ENCODE data around the gene NUP210.

The NUP210 gene

DNA sequence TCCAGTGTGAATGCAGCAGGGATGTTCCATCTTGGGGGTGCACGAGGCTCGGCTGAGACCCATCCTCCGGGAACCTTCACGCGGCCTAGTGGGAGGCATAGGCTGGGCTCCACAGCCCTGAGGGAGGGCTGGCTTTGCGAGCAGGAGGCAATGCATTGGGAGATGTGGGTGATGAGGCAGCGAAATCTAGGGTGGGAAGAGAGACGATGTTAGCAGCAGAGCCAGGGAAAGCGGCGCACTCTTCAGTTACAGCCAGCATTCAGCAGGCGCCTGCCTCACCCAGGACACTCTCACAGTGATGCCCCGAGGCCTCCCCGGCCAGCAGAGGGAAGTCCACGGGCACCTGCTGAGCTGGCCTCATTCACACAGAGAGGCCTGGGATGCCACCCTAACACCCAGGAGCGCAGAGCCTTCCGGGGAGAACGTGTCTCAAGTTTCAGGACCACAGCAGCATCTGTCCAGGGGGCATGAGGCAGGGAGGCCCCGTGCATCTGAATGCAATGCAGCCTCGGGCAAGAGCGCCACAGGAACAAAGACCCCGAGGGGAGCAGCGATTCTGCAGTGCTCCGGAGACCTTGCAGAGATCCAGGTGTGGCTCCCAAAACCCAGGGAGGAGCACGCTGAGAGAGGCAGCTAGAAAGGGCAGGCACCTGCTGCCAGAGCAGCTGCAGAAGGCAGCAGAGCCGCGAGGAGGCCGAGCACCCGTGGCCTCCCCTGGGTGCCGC is 102.4 kb downstream of the NUP210 start:
- WGBS, result 93% methylated on average over 29 of the region's 29 CpGs
- H3K9me3 ChIP-seq (ENCODE audit: insufficient read depth, low read depth, low read length), result no peaks in the 10 kb centered on the region
- H3K4me3 ChIP-seq (ENCODE audit: low read length), result no peak overlapping the region
- no peak overlapping the region for H3K9ac ChIP-seq (ENCODE audit: low read depth, low read length)
- no peak overlapping the region for H3K27ac ChIP-seq (ENCODE audit: low read depth, low read length)
- no peaks in the 10 kb centered on the region for H3K27me3 ChIP-seq (ENCODE audit: insufficient read depth, low read length)
- no peaks in the 10 kb centered on the region for H3K4me1 ChIP-seq (ENCODE audit: insufficient read depth, low read length)
- peaks cover 76% of the 10 kb centered on the region for H3K36me3 ChIP-seq (ENCODE audit: insufficient read depth, low read length)

DNA sequence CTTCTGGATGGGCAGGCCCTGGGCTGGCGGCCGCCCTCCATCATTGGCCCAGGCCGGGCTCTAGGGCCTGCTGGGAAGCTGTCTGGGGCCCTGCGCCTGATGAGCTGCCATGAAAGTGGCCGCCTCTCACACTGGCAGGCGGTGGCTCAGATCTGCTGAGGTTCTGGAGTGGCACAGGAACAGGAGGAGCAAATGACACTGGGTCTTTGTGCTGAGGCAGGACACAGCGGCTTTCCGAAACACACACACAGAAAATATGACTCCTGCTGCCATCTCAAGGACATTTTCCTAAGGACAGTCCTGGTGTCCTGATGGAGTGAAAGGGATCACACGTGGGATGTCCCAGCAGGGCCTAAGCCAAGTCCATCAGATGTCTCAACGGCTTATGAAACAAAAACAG is 103.5 kb downstream of the NUP210 start:
- H3K4me3 ChIP-seq (ENCODE audit: low read length), result no peak overlapping the region
- H3K9ac ChIP-seq (ENCODE audit: low read depth, low read length), result no peak overlapping the region
- H3K36me3 ChIP-seq (ENCODE audit: insufficient read depth, low read length), result peaks cover 64% of the 10 kb centered on the region
- 87% methylated on average over 10 of the region's 10 CpGs for WGBS
- H3K27me3 ChIP-seq (ENCODE audit: insufficient read depth, low read length), result no peaks in the 10 kb centered on the region
- H3K27ac ChIP-seq (ENCODE audit: low read depth, low read length), result no peak overlapping the region
- H3K4me1 ChIP-seq (ENCODE audit: insufficient read depth, low read length), result no peaks in the 10 kb centered on the region
- H3K9me3 ChIP-seq (ENCODE audit: insufficient read depth, low read depth, low read length), result no peaks in the 10 kb centered on the region

DNA sequence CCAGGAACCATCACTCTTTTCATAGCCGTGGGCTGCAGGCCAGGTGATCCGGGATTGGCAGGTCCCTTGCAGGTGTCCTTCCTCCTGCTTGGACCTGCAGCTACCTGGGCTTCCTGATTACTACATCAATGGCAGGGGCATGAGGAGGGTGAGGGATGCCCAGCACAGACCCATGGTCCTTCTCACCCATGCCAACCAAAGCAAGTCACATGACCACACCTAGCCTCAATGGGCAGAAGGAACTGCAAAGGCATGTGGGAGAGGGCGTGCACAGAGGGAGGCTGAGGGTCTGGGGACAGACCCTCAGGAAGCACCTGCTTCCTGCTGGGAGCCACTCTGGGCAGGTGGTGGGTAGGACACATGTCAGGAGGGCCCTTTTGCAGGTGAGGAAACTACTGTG is 105.2 kb downstream of the NUP210 start:
- no peaks in the 10 kb centered on the region for H3K9me3 ChIP-seq (ENCODE audit: insufficient read depth, low read depth, low read length)
- no peak overlapping the region for H3K27ac ChIP-seq (ENCODE audit: low read depth, low read length)
- H3K4me1 ChIP-seq (ENCODE audit: insufficient read depth, low read length), result no peaks in the 10 kb centered on the region
- no peaks in the 10 kb centered on the region for H3K27me3 ChIP-seq (ENCODE audit: insufficient read depth, low read length)
- no peak overlapping the region for H3K9ac ChIP-seq (ENCODE audit: low read depth, low read length)
- WGBS, result 94% methylated on average over 3 of the region's 3 CpGs
- H3K4me3 ChIP-seq (ENCODE audit: low read length), result no peak overlapping the region
- H3K36me3 ChIP-seq (ENCODE audit: insufficient read depth, low read length), result peaks cover 51% of the 10 kb centered on the region

DNA sequence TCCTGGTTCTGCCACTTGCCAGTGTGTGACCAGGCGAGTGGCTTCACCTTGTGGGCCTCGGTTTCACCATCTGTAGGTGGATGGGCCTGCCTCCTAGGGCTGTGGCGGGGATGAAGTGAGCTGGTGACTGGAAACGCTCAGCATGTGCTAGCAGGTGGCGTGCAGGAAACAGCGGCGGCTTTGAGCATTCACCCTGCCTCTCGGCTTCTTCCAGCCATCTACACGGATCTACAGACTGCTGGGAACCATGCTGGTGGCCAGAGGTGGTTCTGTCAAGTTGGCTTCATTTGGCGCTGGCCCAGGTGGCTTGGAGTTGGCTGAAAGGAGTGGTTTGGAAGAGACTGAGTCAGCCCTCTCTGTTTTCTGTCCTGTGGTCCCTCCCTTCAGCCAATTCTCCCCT is 106.3 kb downstream of the NUP210 start:
- Histone ChIP-seq H3K27ac (ENCODE audit: low read depth, low read length) (no peak overlapping the region), H3K9ac (ENCODE audit: low read depth, low read length) (no peak overlapping the region), H3K4me3 (ENCODE audit: low read length) (no peak overlapping the region), H3K4me1 (ENCODE audit: insufficient read depth, low read length) (no peaks in the 10 kb centered on the region), H3K9me3 (ENCODE audit: insufficient read depth, low read depth, low read length) (no peaks in the 10 kb centered on the region), H3K36me3 (ENCODE audit: insufficient read depth, low read length) (peaks cover 40% of the 10 kb centered on the region), H3K27me3 (ENCODE audit: insufficient read depth, low read length) (no peaks in the 10 kb centered on the region)
- WGBS, result 92% methylated on average over 10 of the region's 10 CpGs

DNA sequence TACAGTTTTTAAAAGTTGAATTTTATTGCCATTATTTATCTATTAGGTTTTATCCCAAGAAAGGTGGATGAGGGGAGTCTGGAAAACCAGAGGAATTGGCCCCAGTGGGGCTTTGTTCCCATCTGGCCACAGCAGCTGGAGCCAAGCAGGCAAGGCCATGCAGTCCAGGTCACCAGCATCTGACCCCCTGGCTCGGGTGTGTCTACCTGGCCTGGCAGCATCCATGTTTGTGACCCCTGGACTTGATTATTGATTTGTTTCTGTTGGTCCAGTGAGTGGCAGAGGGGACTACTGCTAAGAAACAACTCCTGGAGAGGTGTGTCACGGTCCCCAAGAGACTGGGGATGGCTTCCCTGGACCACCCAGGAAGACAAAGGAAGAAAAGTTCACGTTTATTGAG is 111.1 kb downstream of the NUP210 start:
- H3K9me3 ChIP-seq (ENCODE audit: insufficient read depth, low read depth, low read length), result no peaks in the 10 kb centered on the region
- H3K36me3 ChIP-seq (ENCODE audit: insufficient read depth, low read length), result no peaks in the 10 kb centered on the region
- H3K9ac ChIP-seq (ENCODE audit: low read depth, low read length), result no peak overlapping the region
- no peaks in the 10 kb centered on the region for H3K27me3 ChIP-seq (ENCODE audit: insufficient read depth, low read length)
- H3K4me1 ChIP-seq (ENCODE audit: insufficient read depth, low read length), result no peaks in the 10 kb centered on the region
- no peak overlapping the region for H3K4me3 ChIP-seq (ENCODE audit: low read length)
- no peak overlapping the region for H3K27ac ChIP-seq (ENCODE audit: low read depth, low read length)
- 94% methylated on average over 3 of the region's 3 CpGs for WGBS

DNA sequence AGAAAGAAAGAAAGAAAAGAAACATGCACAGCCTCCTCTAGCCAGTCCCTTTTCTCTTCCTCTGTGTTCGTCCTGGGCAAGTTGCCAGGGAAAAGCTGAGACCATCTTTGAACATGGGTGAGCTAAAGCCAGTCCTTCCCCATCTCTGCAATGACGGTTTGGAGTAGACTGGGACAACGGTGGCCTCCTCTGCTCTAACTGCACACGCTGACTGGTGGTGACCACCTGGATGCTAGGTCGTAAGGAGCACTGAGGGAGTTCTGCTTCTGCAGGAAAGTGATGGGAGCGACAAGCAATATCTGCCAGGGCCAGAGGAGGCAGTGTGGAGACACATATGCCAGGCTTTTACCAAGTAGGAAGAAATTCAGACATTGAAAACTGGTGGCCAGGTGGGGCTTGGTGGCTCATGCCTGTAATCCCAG is 111.7 kb downstream of the NUP210 start:
- no peaks in the 10 kb centered on the region for H3K36me3 ChIP-seq (ENCODE audit: insufficient read depth, low read length)
- H3K4me1 ChIP-seq (ENCODE audit: insufficient read depth, low read length), result no peaks in the 10 kb centered on the region
- H3K9me3 ChIP-seq (ENCODE audit: insufficient read depth, low read depth, low read length), result no peaks in the 10 kb centered on the region
- H3K4me3 ChIP-seq (ENCODE audit: low read length), result no peak overlapping the region
- 56% methylated on average over 6 of the region's 6 CpGs for WGBS
- H3K27me3 ChIP-seq (ENCODE audit: insufficient read depth, low read length), result no peaks in the 10 kb centered on the region
- H3K27ac ChIP-seq (ENCODE audit: low read depth, low read length), result no peak overlapping the region
- no peak overlapping the region for H3K9ac ChIP-seq (ENCODE audit: low read depth, low read length)

DNA sequence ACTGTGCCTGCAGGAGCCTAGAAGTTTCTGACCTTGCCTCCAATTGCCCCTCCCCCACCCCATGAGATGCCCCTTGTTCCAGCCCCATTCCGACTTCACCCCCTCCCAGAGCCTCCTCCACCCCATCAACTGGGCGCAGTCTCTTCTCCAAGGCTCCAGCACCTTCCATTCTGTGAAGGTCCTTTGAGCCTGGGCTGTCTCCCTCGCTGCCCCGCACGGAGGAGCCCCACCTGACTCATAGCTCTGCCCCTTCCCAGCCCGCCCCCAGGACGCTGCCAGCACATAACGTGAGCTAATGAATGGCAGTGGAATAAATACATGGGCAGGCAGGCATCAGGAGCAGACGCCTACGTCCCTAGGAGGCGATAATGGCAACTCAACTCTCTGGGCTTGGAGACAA is 113.1 kb downstream of the NUP210 start:
- Histone ChIP-seq H3K27ac (ENCODE audit: low read depth, low read length) (no peak overlapping the region), H3K4me3 (ENCODE audit: low read length) (no peak overlapping the region), H3K9ac (ENCODE audit: low read depth, low read length) (no peak overlapping the region), H3K27me3 (ENCODE audit: insufficient read depth, low read length) (no peaks in the 10 kb centered on the region), H3K36me3 (ENCODE audit: insufficient read depth, low read length) (no peaks in the 10 kb centered on the region), H3K9me3 (ENCODE audit: insufficient read depth, low read depth, low read length) (no peaks in the 10 kb centered on the region), H3K4me1 (ENCODE audit: insufficient read depth, low read length) (no peaks in the 10 kb centered on the region)
- 80% methylated on average over 11 of the region's 11 CpGs for WGBS

DNA sequence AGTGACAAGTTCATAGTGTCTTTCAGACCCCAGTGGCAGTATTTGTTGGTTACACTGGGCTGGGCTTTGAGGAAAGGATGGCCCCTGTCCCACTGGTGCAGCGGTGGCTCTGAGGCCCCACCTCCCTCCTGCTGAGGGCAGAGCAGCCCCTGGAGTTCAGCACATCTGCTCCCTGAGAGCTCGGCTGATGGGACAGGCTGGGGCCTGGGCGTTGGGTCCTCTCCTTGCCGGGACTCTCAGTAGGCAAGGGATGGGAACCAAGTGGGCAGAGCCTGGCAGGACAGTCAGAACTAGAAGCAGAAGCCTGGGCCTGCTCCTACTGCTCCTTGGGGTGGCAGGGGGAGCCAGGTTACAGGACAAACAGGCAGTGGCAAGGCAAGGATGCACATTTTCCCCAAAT is 114.5 kb downstream of the NUP210 start:
- H3K36me3 ChIP-seq (ENCODE audit: insufficient read depth, low read length), result no peaks in the 10 kb centered on the region
- H3K4me1 ChIP-seq (ENCODE audit: insufficient read depth, low read length), result no peaks in the 10 kb centered on the region; the same call in none of the 2 replicates
- no peak overlapping the region for H3K27ac ChIP-seq (ENCODE audit: low read depth, low read length)
- no peaks in the 10 kb centered on the region for H3K9me3 ChIP-seq (ENCODE audit: insufficient read depth, low read depth, low read length)
- WGBS, result 83% methylated on average over 4 of the region's 4 CpGs
- no peak overlapping the region for H3K9ac ChIP-seq (ENCODE audit: low read depth, low read length)
- H3K27me3 ChIP-seq (ENCODE audit: insufficient read depth, low read length), result no peaks in the 10 kb centered on the region
- no peak overlapping the region for H3K4me3 ChIP-seq (ENCODE audit: low read length)

DNA sequence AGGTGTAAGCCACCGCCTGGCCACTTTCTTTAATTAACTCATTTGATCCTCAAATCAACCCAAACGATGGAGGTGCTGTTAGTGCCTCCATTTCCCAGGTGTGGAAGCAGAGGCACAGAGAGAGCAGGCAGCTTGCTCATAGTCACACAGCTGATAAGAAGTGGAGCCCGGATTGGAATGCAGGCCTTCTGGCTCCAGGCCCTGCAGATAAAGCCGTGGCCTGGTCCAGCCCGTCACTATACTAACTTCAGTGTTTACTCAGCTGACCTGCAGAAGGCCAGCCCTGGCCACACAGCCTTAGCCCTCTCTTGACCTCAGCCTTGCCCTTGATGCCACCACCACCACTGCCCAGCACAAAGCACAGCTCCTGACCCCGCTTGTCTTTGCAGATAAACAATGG is 116.7 kb downstream of the NUP210 start:
- Histone ChIP-seq H3K4me1 (ENCODE audit: insufficient read depth, low read length) (no peaks in the 10 kb centered on the region; the same call in none of the 2 replicates), H3K27me3 (ENCODE audit: insufficient read depth, low read length) (no peaks in the 10 kb centered on the region), H3K4me3 (ENCODE audit: low read length) (no peak overlapping the region), H3K9ac (ENCODE audit: low read depth, low read length) (no peak overlapping the region), H3K27ac (ENCODE audit: low read depth, low read length) (no peak overlapping the region), H3K9me3 (ENCODE audit: insufficient read depth, low read depth, low read length) (no peaks in the 10 kb centered on the region), H3K36me3 (ENCODE audit: insufficient read depth, low read length) (no peaks in the 10 kb centered on the region)
- WGBS, result 87% methylated on average over 6 of the region's 6 CpGs

DNA sequence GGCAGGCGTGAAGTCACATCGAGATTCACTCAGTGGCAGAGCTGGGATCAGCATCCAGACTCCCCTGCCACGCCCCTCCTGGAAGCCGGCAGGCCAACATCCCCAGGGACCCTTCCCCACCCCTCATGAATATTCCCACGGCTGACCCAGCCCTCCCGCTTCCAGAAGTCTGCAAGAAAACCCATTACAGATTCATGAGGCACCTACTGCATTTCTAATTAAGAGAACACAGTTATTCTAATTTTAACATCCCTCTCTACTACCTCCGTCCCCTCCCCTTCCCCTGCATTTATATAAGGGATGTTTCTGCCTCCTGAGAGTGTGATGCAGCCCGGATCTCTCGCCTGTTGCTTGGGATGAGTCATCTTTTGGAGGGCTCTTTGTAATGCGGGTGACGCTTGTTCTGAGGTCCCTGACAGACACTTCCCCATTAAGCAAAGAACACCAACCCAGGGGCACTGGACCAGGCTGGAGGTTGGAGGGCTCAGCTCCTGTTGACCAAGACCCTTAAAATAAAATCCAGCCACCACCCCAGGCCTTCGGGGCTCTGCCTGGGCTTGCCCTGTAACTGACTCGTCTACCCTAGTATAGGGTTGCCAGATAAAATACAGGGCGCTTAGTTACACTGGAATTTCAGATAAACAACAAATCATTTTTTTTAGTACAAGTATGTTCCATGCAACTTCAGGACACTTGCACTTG is 118.7 kb downstream of the NUP210 start:
- WGBS, result 11% methylated on average over 13 of the region's 14 CpGs
- peak overlapping the region; percentile 38; the same call in 1 of the 2 replicates for H3K27ac ChIP-seq (ENCODE audit: low read depth, low read length)
- no peak overlapping the region for H3K4me3 ChIP-seq (ENCODE audit: low read length)
- no peaks in the 10 kb centered on the region for H3K9me3 ChIP-seq (ENCODE audit: insufficient read depth, low read depth, low read length)
- no peaks in the 10 kb centered on the region for H3K27me3 ChIP-seq (ENCODE audit: insufficient read depth, low read length)
- peaks cover 14% of the 10 kb centered on the region for H3K4me1 ChIP-seq (ENCODE audit: insufficient read depth, low read length)
- no peak overlapping the region for H3K9ac ChIP-seq (ENCODE audit: low read depth, low read length)
- no peaks in the 10 kb centered on the region for H3K36me3 ChIP-seq (ENCODE audit: insufficient read depth, low read length)

DNA sequence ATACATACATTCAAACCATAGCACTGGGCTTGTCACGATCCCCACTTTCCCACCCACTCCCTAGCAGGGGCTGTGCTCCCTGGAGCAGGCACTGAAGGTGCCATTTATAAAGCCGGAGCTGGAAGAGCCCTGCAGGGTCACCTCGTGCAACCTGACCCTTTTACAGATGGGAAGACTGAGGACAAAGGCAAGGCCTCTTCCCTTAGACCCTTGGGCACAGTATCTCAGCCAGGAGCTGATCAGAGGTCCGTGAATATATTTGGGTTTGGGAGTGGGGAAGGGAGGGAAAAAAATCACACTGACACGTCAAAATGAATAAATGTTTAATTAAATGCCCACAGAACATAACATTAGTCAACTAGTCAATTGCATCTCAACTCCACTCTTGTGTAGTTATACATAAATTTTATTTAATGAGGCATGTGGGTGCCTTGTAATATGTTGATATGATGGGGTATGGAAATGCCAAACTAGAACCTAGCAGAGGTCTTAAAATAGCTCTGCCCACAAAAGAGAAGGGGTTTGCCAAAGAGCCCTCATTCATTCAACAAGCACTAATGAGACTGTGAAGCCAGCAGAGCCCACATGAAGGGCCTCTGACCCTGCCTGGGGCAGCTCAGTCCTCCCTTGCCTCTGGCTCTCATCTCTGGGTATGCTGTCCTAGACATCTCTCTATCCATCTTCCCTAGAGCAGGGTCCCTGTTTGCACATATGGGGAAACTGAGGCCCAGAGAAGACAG is 119.4 kb downstream of the NUP210 start:
- Histone ChIP-seq H3K36me3 (ENCODE audit: insufficient read depth, low read length) (no peaks in the 10 kb centered on the region), H3K27me3 (ENCODE audit: insufficient read depth, low read length) (no peaks in the 10 kb centered on the region), H3K9me3 (ENCODE audit: insufficient read depth, low read depth, low read length) (no peaks in the 10 kb centered on the region), H3K27ac (ENCODE audit: low read depth, low read length) (no peak overlapping the region), H3K4me3 (ENCODE audit: low read length) (no peak overlapping the region), H3K4me1 (ENCODE audit: insufficient read depth, low read length) (peaks cover 15% of the 10 kb centered on the region), H3K9ac (ENCODE audit: low read depth, low read length) (no peak overlapping the region)
- 86% methylated on average over 4 of the region's 5 CpGs for WGBS
